ENCODE data around the gene MACROD2.

- no peak for TF ChIP-seq CTCF (conservative IDR thresholded peaks at IDR 0.05; ENCODE audit: low read depth, low read length)
- TF ChIP-seq EZH2 (IDR thresholded peaks at IDR 0.05; ENCODE audit: borderline replicate concordance, low read depth, low read length, poor library complexity, severe bottlenecking), result no peak
Observed at GRCh38 chr20:15924556-15924955, 1929.2 kb downstream of the MACROD2 start.
